ENCODE measurements around the gene TNRC6A.
A peak's percentile ranks its signal among the peaks of the same experiment; 100 is the strongest.
"Not testable (repeated sequence)": the region's sequence is repeated elsewhere in the genome, so short reads cannot be mapped to it uniquely, and the experiment has no call there.

TNRC6A gene

GRCh38 chr16:24728891-24729242, 584 bp upstream of the TNRC6A start:
- H3K4me1 ChIP-seq (ENCODE audit: control insufficient read depth, insufficient read depth, low read length): peaks cover 37% of the 10 kb centered on the region
- peak overlapping the region; percentile 94 for H3K4me3 ChIP-seq (ENCODE audit: low read length)
- no peak for DNase-seq (ENCODE audit: low read depth)
- peak overlapping the region; percentile 98 for H3K9ac ChIP-seq (ENCODE audit: low read length)
- H3K27me3 ChIP-seq (replicated peaks; ENCODE audit: control insufficient read depth, insufficient read depth, low read length): no peaks in the 10 kb centered on the region
- peaks cover 12% of the 10 kb centered on the region for H3K36me3 ChIP-seq (ENCODE audit: control insufficient read depth, insufficient read depth, low read length, severe bottlenecking)
- H3K9me3 ChIP-seq (ENCODE audit: control insufficient read depth, low read length): no peaks in the 10 kb centered on the region

GRCh38 chr16:24729951-24730815, 732 bp downstream of the TNRC6A start:
- no peaks in the 10 kb centered on the region for H3K27me3 ChIP-seq (replicated peaks; ENCODE audit: control insufficient read depth, insufficient read depth, low read length)
- peak overlapping the region; percentile 98 for H3K9ac ChIP-seq (ENCODE audit: low read length)
- H3K36me3 ChIP-seq (ENCODE audit: control insufficient read depth, insufficient read depth, low read length, severe bottlenecking): peaks cover 14% of the 10 kb centered on the region
- H3K9me3 ChIP-seq (ENCODE audit: control insufficient read depth, low read length): no peaks in the 10 kb centered on the region
- H3K4me1 ChIP-seq (ENCODE audit: control insufficient read depth, insufficient read depth, low read length): peaks cover 47% of the 10 kb centered on the region
- DNase-seq (ENCODE audit: low read depth): peak; percentile 61
- H3K4me3 ChIP-seq (ENCODE audit: low read length): peak overlapping the region; percentile 94

- Histone ChIP-seq H3K27me3 (replicated peaks; ENCODE audit: control insufficient read depth, insufficient read depth, low read length) (no peaks in the 10 kb centered on the region), H3K36me3 (ENCODE audit: control insufficient read depth, insufficient read depth, low read length, severe bottlenecking) (peaks cover 18% of the 10 kb centered on the region), H3K9ac (ENCODE audit: low read length) (peak overlapping the region; percentile 98), H3K4me1 (ENCODE audit: control insufficient read depth, insufficient read depth, low read length) (peaks cover 52% of the 10 kb centered on the region), H3K4me3 (ENCODE audit: low read length) (peak overlapping the region; percentile 94), H3K9me3 (ENCODE audit: control insufficient read depth, low read length) (no peaks in the 10 kb centered on the region)
- no peak for DNase-seq (ENCODE audit: low read depth)
These were observed 1.5 kb downstream of the TNRC6A start for GRCh38 chr16:24730914-24731313.

GRCh38 chr16:24731722-24732419, 2.4 kb downstream of the TNRC6A start:
- Histone ChIP-seq H3K36me3 (ENCODE audit: control insufficient read depth, insufficient read depth, low read length, severe bottlenecking) (peaks cover 18% of the 10 kb centered on the region), H3K4me3 (ENCODE audit: low read length) (peak overlapping the region; percentile 94)
- no peak for DNase-seq (ENCODE audit: low read depth)

GRCh38 chr16:24734382-24734781, 4.9 kb downstream of the TNRC6A start:
- Histone ChIP-seq H3K9me3 (ENCODE audit: control insufficient read depth, low read length) (no peaks in the 10 kb centered on the region), H3K27me3 (replicated peaks; ENCODE audit: control insufficient read depth, insufficient read depth, low read length) (no peaks in the 10 kb centered on the region), H3K4me1 (ENCODE audit: control insufficient read depth, insufficient read depth, low read length) (peaks cover 82% of the 10 kb centered on the region), H3K36me3 (ENCODE audit: control insufficient read depth, insufficient read depth, low read length, severe bottlenecking) (peaks cover 25% of the 10 kb centered on the region), H3K9ac (ENCODE audit: low read length) (peak overlapping the region; percentile 75), H3K4me3 (ENCODE audit: low read length) (peak overlapping the region; percentile 52)
- DNase-seq (ENCODE audit: low read depth): peak; percentile 77

More at GRCh38 chr16:24731722-24732419, 2.4 kb downstream of the TNRC6A start:
- no peaks in the 10 kb centered on the region for H3K27me3 ChIP-seq (replicated peaks; ENCODE audit: control insufficient read depth, insufficient read depth, low read length)
- H3K9me3 ChIP-seq (ENCODE audit: control insufficient read depth, low read length): no peaks in the 10 kb centered on the region
- peak overlapping the region; percentile 98 for H3K9ac ChIP-seq (ENCODE audit: low read length)
- H3K4me1 ChIP-seq (ENCODE audit: control insufficient read depth, insufficient read depth, low read length): peaks cover 62% of the 10 kb centered on the region

- Histone ChIP-seq H3K4me3 (ENCODE audit: low read length) (peak overlapping the region; percentile 53), H3K9me3 (ENCODE audit: control insufficient read depth, low read length) (no peaks in the 10 kb centered on the region), H3K36me3 (ENCODE audit: control insufficient read depth, insufficient read depth, low read length, severe bottlenecking) (peaks cover 25% of the 10 kb centered on the region), H3K4me1 (ENCODE audit: control insufficient read depth, insufficient read depth, low read length) (peaks cover 94% of the 10 kb centered on the region), H3K27me3 (replicated peaks; ENCODE audit: control insufficient read depth, insufficient read depth, low read length) (no peaks in the 10 kb centered on the region), H3K9ac (ENCODE audit: low read length) (peak overlapping the region; percentile 43)
- peak; percentile 42 for DNase-seq (ENCODE audit: low read depth)
These were observed 7.3 kb downstream of the TNRC6A start for GRCh38 chr16:24736758-24737157.

- H3K9me3 ChIP-seq (ENCODE audit: control insufficient read depth, low read length): no peaks in the 10 kb centered on the region
- peak overlapping the region; percentile 53 for H3K4me3 ChIP-seq (ENCODE audit: low read length)
- H3K27me3 ChIP-seq (replicated peaks; ENCODE audit: control insufficient read depth, insufficient read depth, low read length): no peaks in the 10 kb centered on the region
- peaks cover 93% of the 10 kb centered on the region for H3K4me1 ChIP-seq (ENCODE audit: control insufficient read depth, insufficient read depth, low read length)
- peaks cover 29% of the 10 kb centered on the region for H3K36me3 ChIP-seq (ENCODE audit: control insufficient read depth, insufficient read depth, low read length, severe bottlenecking)
- peak; percentile 79 for DNase-seq (ENCODE audit: low read depth)
- H3K9ac ChIP-seq (ENCODE audit: low read length): peak overlapping the region; percentile 43
These were observed 8.0 kb downstream of the TNRC6A start for GRCh38 chr16:24737391-24737871.

GRCh38 chr16:24737916-24738594, 8.6 kb downstream of the TNRC6A start:
- DNase-seq (ENCODE audit: low read depth): peak; percentile 27
- peak overlapping the region; percentile 53 for H3K4me3 ChIP-seq (ENCODE audit: low read length)
- H3K4me1 ChIP-seq (ENCODE audit: control insufficient read depth, insufficient read depth, low read length): peaks cover 86% of the 10 kb centered on the region
- H3K36me3 ChIP-seq (ENCODE audit: control insufficient read depth, insufficient read depth, low read length, severe bottlenecking): peaks cover 26% of the 10 kb centered on the region
- no peaks in the 10 kb centered on the region for H3K27me3 ChIP-seq (replicated peaks; ENCODE audit: control insufficient read depth, insufficient read depth, low read length)
- H3K9ac ChIP-seq (ENCODE audit: low read length): peak overlapping the region; percentile 43
- H3K9me3 ChIP-seq (ENCODE audit: control insufficient read depth, low read length): no peaks in the 10 kb centered on the region

GRCh38 chr16:24738895-24739294, 9.4 kb downstream of the TNRC6A start:
- H3K9me3 ChIP-seq (ENCODE audit: control insufficient read depth, low read length): no peaks in the 10 kb centered on the region
- H3K9ac ChIP-seq (ENCODE audit: low read length): no peak overlapping the region
- H3K36me3 ChIP-seq (ENCODE audit: control insufficient read depth, insufficient read depth, low read length, severe bottlenecking): peaks cover 29% of the 10 kb centered on the region

GRCh38 chr16:24741862-24742261, 12.4 kb downstream of the TNRC6A start:
- H3K9me3 ChIP-seq (ENCODE audit: control insufficient read depth, low read length): no peaks in the 10 kb centered on the region
- peaks cover 33% of the 10 kb centered on the region for H3K36me3 ChIP-seq (ENCODE audit: control insufficient read depth, insufficient read depth, low read length, severe bottlenecking)
- H3K9ac ChIP-seq (ENCODE audit: low read length): no peak overlapping the region
- H3K27me3 ChIP-seq (replicated peaks; ENCODE audit: control insufficient read depth, insufficient read depth, low read length): no peaks in the 10 kb centered on the region
- no peak for DNase-seq (ENCODE audit: low read depth)
- no peak overlapping the region for H3K4me3 ChIP-seq (ENCODE audit: low read length)
- peaks cover 75% of the 10 kb centered on the region for H3K4me1 ChIP-seq (ENCODE audit: control insufficient read depth, insufficient read depth, low read length)

More at GRCh38 chr16:24738895-24739294, 9.4 kb downstream of the TNRC6A start:
- Histone ChIP-seq H3K4me1 (ENCODE audit: control insufficient read depth, insufficient read depth, low read length) (peaks cover 81% of the 10 kb centered on the region), H3K4me3 (ENCODE audit: low read length) (peak overlapping the region; percentile 53), H3K27me3 (replicated peaks; ENCODE audit: control insufficient read depth, insufficient read depth, low read length) (no peaks in the 10 kb centered on the region)
- DNase-seq (ENCODE audit: low read depth): no peak

- not testable (repeated sequence) for H3K9ac ChIP-seq (ENCODE audit: low read length); H3K4me3 ChIP-seq (ENCODE audit: low read length); H3K27me3 ChIP-seq (replicated peaks; ENCODE audit: control insufficient read depth, insufficient read depth, low read length); H3K9me3 ChIP-seq (ENCODE audit: control insufficient read depth, low read length); DNase-seq (ENCODE audit: low read depth)
- H3K4me1 ChIP-seq (ENCODE audit: control insufficient read depth, insufficient read depth, low read length): peaks cover 75% of the 10 kb centered on the region
- H3K36me3 ChIP-seq (ENCODE audit: control insufficient read depth, insufficient read depth, low read length, severe bottlenecking): peaks cover 37% of the 10 kb centered on the region
These were observed 13.2 kb downstream of the TNRC6A start for GRCh38 chr16:24742610-24743009.
